HTERT RPE-1 (cell line): ENCODE results near the gene KRTAP19-3.
"Not testable (repeated sequence)": the region's sequence is repeated elsewhere in the genome, so short reads cannot be mapped to it uniquely, and the experiment has no call there.

Source experiments
- in situ Hi-C: fragments of 300-500 bp; cut with MboI; formaldehyde crosslinking; loops from 4 replicates; pipeline ENCODE4 v1.14.3; 2020; ENCODE audit warnings: low sequenced_read_pairs

KRTAP19-3 gene

GRCh38 chr21:30491963-30492428 lies at the start of gene KRTAP19-3:
KRTAP19-3 (minus strand) TSS chr21:30492013; CDS start chr21:30491957, 56 bp downstream.
- in situ Hi-C loops, result no loop called here

GRCh38 chr21:30518876-30519275 lies 27.1 kb upstream of the KRTAP19-3 start:
- in situ Hi-C loops, result no loop called here

- in situ Hi-C loops, result no loop called here
Observed at GRCh38 chr21:30515681-30516080, 23.9 kb upstream of the KRTAP19-3 start.

- in situ Hi-C loops, result not testable (repeated sequence)
Observed at GRCh38 chr21:30505621-30506205, 13.9 kb upstream of the KRTAP19-3 start.

GRCh38 chr21:30502041-30502440 lies 10.2 kb upstream of the KRTAP19-3 start, which contains the start of gene KRTAP19-5:
KRTAP19-5 (minus strand) TSS chr21:30502141; CDS start chr21:30502090, 51 bp downstream.
- in situ Hi-C loops, result no loop called here

- in situ Hi-C loops, result no loop called here
Observed at GRCh38 chr21:30497065-30497464, 5.3 kb upstream of the KRTAP19-3 start, which contains the start of gene KRTAP19-4. KRTAP19-4 (minus strand) TSS chr21:30497165; CDS start chr21:30497110, 55 bp downstream.

GRCh38 chr21:30487336-30487735 lies 4.5 kb downstream of the KRTAP19-3 start, which contains the start of gene KRTAP19-2:
KRTAP19-2 (minus strand) TSS chr21:30487436; CDS start chr21:30487348, 88 bp downstream.
- in situ Hi-C loops, result no loop called here

GRCh38 chr21:30486180-30486579 lies 5.6 kb downstream of the KRTAP19-3 start:
- in situ Hi-C loops, result no loop called here

GRCh38 chr21:30482130-30482529 lies 9.7 kb downstream of the KRTAP19-3 start:
- in situ Hi-C loops, result no loop called here

GRCh38 chr21:30480145-30480544 lies 11.7 kb downstream of the KRTAP19-3 start, which contains the start of gene KRTAP19-1:
KRTAP19-1 (minus strand) TSS chr21:30480367; CDS start chr21:30480317, 50 bp downstream.
- in situ Hi-C loops, result no loop called here

- in situ Hi-C loops, result no loop called here
Observed at GRCh38 chr21:30479259-30479658, 12.6 kb downstream of the KRTAP19-3 start.

GRCh38 chr21:30478004-30478403 lies 13.8 kb downstream of the KRTAP19-3 start:
- in situ Hi-C loops, result no loop called here

- in situ Hi-C loops, result no loop called here
Observed at GRCh38 chr21:30468900-30469714, 22.7 kb downstream of the KRTAP19-3 start.

- in situ Hi-C loops, result no loop called here
Observed at GRCh38 chr21:30463713-30464112, 28.1 kb downstream of the KRTAP19-3 start.

GRCh38 chr21:30448514-30448913 lies 43.3 kb downstream of the KRTAP19-3 start:
- in situ Hi-C loops, result no loop called here

GRCh38 chr21:30447056-30447455 lies 44.8 kb downstream of the KRTAP19-3 start:
- in situ Hi-C loops, result no loop called here

- in situ Hi-C loops, result no loop called here
Observed at GRCh38 chr21:30444204-30444603, 47.6 kb downstream of the KRTAP19-3 start.

- in situ Hi-C loops, result no loop called here
Observed at GRCh38 chr21:30443226-30443625, 48.6 kb downstream of the KRTAP19-3 start.
